Measurements from ENCODE around the gene MIS18A. TPM values are rescaled to one million over a fixed set of nuclear protein-coding genes. Genes with fewer than 3 reads are reported as not detected.

The MIS18A gene
- polyA plus RNA-seq, 1 donor from 2014 or later, result 15.9 TPM

DNA sequence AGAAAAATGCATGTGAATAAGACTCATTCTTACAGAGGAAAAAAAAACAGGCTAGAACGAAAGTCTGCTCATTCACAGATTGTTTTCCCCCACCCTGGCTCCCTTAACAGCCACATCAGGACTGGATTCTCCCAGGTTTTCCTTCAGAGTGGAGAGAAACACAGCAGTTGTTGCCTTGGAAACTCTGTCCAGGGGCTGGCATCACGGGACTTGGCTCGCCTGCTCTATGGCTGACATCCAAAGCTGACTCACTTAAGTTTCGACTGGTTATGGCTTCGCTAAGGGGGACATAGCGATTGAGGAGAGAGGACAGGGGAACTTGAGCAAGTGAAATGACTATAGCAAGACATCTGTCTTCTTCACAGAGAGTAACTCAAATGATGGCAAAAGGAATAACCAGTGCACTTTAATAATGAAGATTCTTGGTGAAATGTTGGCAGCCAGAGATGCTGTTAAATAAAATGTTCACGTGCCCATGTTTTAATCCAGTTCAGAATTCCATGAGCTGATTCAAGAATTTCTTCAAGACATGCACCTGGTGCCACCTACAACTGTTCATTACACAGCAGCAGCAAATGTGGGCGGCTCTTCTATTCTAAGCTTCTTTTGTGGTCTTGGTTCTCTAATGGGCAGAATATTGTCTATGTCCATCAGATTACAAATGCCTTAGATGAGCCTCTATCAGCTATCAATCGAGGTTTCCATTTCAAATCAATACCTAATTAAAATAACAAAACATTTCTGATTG, 21.8 kb downstream of the MIS18A start:
- no peaks in the 10 kb centered on the region for H3K36me3 ChIP-seq (ENCODE audit: insufficient read depth, low read length)
- no peaks in the 10 kb centered on the region for H3K9me3 ChIP-seq (ENCODE audit: low read length)
- no peak overlapping the region for H2AFZ ChIP-seq (ENCODE audit: low read depth, low read length)
- peak overlapping the region; percentile 18 for H3K4me2 ChIP-seq (ENCODE audit: low read length)
- H3K9ac ChIP-seq (ENCODE audit: low read length), result peak overlapping the region; percentile 24
- H4K20me1 ChIP-seq (ENCODE audit: insufficient read depth), result no peaks in the 10 kb centered on the region
- H3F3A ChIP-seq (ENCODE audit: insufficient read depth, low read length, poor library complexity, severe bottlenecking), result no peaks in the 10 kb centered on the region
- no peaks in the 10 kb centered on the region for H3K9me2 ChIP-seq (ENCODE audit: insufficient read depth, low read length)
- no peaks in the 10 kb centered on the region for H3K27me3 ChIP-seq (ENCODE audit: insufficient read depth, low read depth, low read length)
- TF ChIP-seq, protein P1, sequence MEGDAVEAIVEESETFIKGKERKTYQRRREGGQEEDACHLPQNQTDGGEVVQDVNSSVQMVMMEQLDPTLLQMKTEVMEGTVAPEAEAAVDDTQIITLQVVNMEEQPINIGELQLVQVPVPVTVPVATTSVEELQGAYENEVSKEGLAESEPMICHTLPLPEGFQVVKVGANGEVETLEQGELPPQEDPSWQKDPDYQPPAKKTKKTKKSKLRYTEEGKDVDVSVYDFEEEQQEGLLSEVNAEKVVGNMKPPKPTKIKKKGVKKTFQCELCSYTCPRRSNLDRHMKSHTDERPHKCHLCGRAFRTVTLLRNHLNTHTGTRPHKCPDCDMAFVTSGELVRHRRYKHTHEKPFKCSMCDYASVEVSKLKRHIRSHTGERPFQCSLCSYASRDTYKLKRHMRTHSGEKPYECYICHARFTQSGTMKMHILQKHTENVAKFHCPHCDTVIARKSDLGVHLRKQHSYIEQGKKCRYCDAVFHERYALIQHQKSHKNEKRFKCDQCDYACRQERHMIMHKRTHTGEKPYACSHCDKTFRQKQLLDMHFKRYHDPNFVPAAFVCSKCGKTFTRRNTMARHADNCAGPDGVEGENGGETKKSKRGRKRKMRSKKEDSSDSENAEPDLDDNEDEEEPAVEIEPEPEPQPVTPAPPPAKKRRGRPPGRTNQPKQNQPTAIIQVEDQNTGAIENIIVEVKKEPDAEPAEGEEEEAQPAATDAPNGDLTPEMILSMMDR (IDR thresholded peaks at IDR 0.05; ENCODE audit: poor library complexity, severe bottlenecking), result no peak
- peak; percentile 48 for TF ChIP-seq SMC3 (conservative IDR thresholded peaks at IDR 0.05; ENCODE audit: poor library complexity)
- TF ChIP-seq TAF1 (IDR thresholded peaks at IDR 0.05; ENCODE audit: low read depth), result no peak
- TF ChIP-seq, protein P2, sequence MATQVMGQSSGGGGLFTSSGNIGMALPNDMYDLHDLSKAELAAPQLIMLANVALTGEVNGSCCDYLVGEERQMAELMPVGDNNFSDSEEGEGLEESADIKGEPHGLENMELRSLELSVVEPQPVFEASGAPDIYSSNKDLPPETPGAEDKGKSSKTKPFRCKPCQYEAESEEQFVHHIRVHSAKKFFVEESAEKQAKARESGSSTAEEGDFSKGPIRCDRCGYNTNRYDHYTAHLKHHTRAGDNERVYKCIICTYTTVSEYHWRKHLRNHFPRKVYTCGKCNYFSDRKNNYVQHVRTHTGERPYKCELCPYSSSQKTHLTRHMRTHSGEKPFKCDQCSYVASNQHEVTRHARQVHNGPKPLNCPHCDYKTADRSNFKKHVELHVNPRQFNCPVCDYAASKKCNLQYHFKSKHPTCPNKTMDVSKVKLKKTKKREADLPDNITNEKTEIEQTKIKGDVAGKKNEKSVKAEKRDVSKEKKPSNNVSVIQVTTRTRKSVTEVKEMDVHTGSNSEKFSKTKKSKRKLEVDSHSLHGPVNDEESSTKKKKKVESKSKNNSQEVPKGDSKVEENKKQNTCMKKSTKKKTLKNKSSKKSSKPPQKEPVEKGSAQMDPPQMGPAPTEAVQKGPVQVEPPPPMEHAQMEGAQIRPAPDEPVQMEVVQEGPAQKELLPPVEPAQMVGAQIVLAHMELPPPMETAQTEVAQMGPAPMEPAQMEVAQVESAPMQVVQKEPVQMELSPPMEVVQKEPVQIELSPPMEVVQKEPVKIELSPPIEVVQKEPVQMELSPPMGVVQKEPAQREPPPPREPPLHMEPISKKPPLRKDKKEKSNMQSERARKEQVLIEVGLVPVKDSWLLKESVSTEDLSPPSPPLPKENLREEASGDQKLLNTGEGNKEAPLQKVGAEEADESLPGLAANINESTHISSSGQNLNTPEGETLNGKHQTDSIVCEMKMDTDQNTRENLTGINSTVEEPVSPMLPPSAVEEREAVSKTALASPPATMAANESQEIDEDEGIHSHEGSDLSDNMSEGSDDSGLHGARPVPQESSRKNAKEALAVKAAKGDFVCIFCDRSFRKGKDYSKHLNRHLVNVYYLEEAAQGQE (IDR thresholded peaks at IDR 0.05; ENCODE audit: borderline replicate concordance), result peak; percentile 82
- peak; percentile 67 for TF ChIP-seq EP300 (conservative IDR thresholded peaks at IDR 0.05; ENCODE audit: poor library complexity, severe bottlenecking)
- no peak for TF ChIP-seq EZH2 (IDR thresholded peaks at IDR 0.05; ENCODE audit: borderline replicate concordance, insufficient read depth, low read length, poor library complexity, severe bottlenecking)
- TF ChIP-seq POLR2AphosphoS5 (IDR thresholded peaks at IDR 0.05), result peak; percentile 38
- peak; percentile 35 for TF ChIP-seq RAD21 (conservative IDR thresholded peaks at IDR 0.05)
- peak overlapping the region; percentile 56 for H3K27ac ChIP-seq (ENCODE audit: low read length)
- H3K79me2 ChIP-seq (replicated peaks; ENCODE audit: insufficient read depth, low read length), result no peaks in the 10 kb centered on the region
- H3K4me3 ChIP-seq (ENCODE audit: low read length), result peak overlapping the region; percentile 27

DNA sequence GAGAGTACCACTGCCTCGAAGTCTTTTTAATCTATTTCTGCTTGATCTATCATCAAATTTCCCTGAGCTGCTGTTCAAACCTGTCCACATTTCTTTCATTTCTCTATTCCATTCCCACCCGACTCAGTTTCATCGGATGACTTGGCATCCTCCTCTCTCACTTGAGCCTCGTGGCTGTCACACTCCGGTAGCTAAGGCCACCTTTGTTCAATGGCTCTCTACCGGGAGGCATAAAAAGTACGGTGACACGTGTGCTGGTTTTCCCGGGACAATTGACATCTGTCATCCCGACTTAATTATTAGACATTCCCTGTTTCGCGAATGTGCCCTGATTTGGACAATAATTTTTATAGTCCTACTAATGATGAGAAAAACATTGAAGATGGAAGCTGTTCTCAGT, 22.6 kb downstream of the MIS18A start:
- Histone ChIP-seq H3K36me3 (ENCODE audit: insufficient read depth, low read length) (no peaks in the 10 kb centered on the region), H3K9ac (ENCODE audit: low read length) (peak overlapping the region; percentile 24), H3K27ac (ENCODE audit: low read length) (peak overlapping the region; percentile 56), H2AFZ (ENCODE audit: low read depth, low read length) (no peak overlapping the region), H3K4me2 (ENCODE audit: low read length) (peak overlapping the region; percentile 4), H4K20me1 (ENCODE audit: insufficient read depth) (no peaks in the 10 kb centered on the region), H3K9me3 (ENCODE audit: low read length) (no peaks in the 10 kb centered on the region), H3K4me3 (ENCODE audit: low read length) (peak overlapping the region; percentile 27), H3K9me2 (ENCODE audit: insufficient read depth, low read length) (no peaks in the 10 kb centered on the region), H3F3A (ENCODE audit: insufficient read depth, low read length, poor library complexity, severe bottlenecking) (no peaks in the 10 kb centered on the region), H3K27me3 (ENCODE audit: insufficient read depth, low read depth, low read length) (no peaks in the 10 kb centered on the region), H3K79me2 (replicated peaks; ENCODE audit: insufficient read depth, low read length) (no peaks in the 10 kb centered on the region)
- TF ChIP-seq EP300 (conservative IDR thresholded peaks at IDR 0.05; ENCODE audit: poor library complexity, severe bottlenecking), result no peak
- TF ChIP-seq MXI1 (conservative IDR thresholded peaks at IDR 0.05; ENCODE audit: poor library complexity, severe bottlenecking), result no peak
- TF ChIP-seq EZH2 (IDR thresholded peaks at IDR 0.05; ENCODE audit: borderline replicate concordance, insufficient read depth, low read length, poor library complexity, severe bottlenecking), result no peak
- TF ChIP-seq, protein P2 (IDR thresholded peaks at IDR 0.05; ENCODE audit: borderline replicate concordance), result no peak
- TF ChIP-seq SMC3 (conservative IDR thresholded peaks at IDR 0.05; ENCODE audit: poor library complexity), result no peak
- TF ChIP-seq RAD21 (conservative IDR thresholded peaks at IDR 0.05), result no peak
- TF ChIP-seq TAF1 (IDR thresholded peaks at IDR 0.05; ENCODE audit: low read depth), result no peak
- TF ChIP-seq, protein P1 (IDR thresholded peaks at IDR 0.05; ENCODE audit: poor library complexity, severe bottlenecking), result no peak

All from neural cell (in vitro differentiated cells).